ENCODE data around the gene RAB40A. TPM values are rescaled to one million over a fixed set of nuclear protein-coding genes. Genes with fewer than 3 reads are reported as not detected.

The RAB40A gene
- total RNA-seq, 1 experiment from 2014 or later: not detected

- no peaks in the 10 kb centered on the region for H3K36me3 Mint-ChIP-seq (ENCODE audit: insufficient read depth in 1 of 3, low read depth in 3 of 3)
- H3K4ac ChIP-seq (ENCODE audit: low read depth, low read length): no peak overlapping the region
- no peaks in the 10 kb centered on the region for H3K79me2 ChIP-seq (ENCODE audit: insufficient read depth, low read length)
- H3K27me3 ChIP-seq (ENCODE audit: insufficient read depth, low read length): peaks cover 2% of the 10 kb centered on the region; the same call in 1 of the 2 replicates
- no CpG with 5 or more reads among the region's 3 CpGs for WGBS (ENCODE audit: extremely low coverage, insufficient read length, low lambda C conversion rate)
- H4K20me1 ChIP-seq (ENCODE audit: control insufficient read depth, insufficient read depth, insufficient read length): no peaks in the 10 kb centered on the region
- H3K4me1 ChIP-seq (ENCODE audit: insufficient read depth, low read length): no peaks in the 10 kb centered on the region
- no peak overlapping the region for H2BK120ac ChIP-seq (ENCODE audit: low read depth, low read length, poor library complexity, severe bottlenecking)
- no peak overlapping the region for H4K91ac ChIP-seq (ENCODE audit: insufficient read length, low read depth, low read length)
- no peak for DNase-seq
- H4K5ac ChIP-seq (ENCODE audit: insufficient read length, low read depth, low read length): no peak overlapping the region
- H3K9ac ChIP-seq (ENCODE audit: extremely low read depth, insufficient read length, low read length): no peak overlapping the region
- no peaks in the 10 kb centered on the region; the same call in 1 of the 2 replicates for H3K27me3 Mint-ChIP-seq (ENCODE audit: low read depth)
- H3K27ac Mint-ChIP-seq: no peak overlapping the region
- H3K4me2 ChIP-seq (ENCODE audit: insufficient read depth, insufficient read length, low read length): no peak overlapping the region
- no peak overlapping the region for H2AK5ac ChIP-seq (ENCODE audit: insufficient read length, low read length)
- no peak for TF ChIP-seq CTCF (conservative IDR thresholded peaks at IDR 0.05)
- H2BK12ac ChIP-seq (ENCODE audit: insufficient read length, low read depth, low read length): no peak overlapping the region
- H3K56ac ChIP-seq (ENCODE audit: insufficient read length, low read depth, low read length): no peak overlapping the region
- H3K4me1 Mint-ChIP-seq: peaks cover 0 to 6% of the 10 kb centered on the region in 2 experiments; a peak in 2 of 4 replicates
- H3K23ac ChIP-seq (ENCODE audit: insufficient read length, low read depth, low read length): no peak overlapping the region
- H2BK20ac ChIP-seq (ENCODE audit: low read depth, low read length, poor library complexity, severe bottlenecking): no peak overlapping the region
- H3K14ac ChIP-seq (ENCODE audit: insufficient read depth, low read length): no peak overlapping the region
- H3K4me3 Mint-ChIP-seq: no peak overlapping the region
- H3K18ac ChIP-seq (ENCODE audit: insufficient read length, low read depth, low read length): no peak overlapping the region
- H2BK5ac ChIP-seq (ENCODE audit: insufficient read length, low read length): no peak overlapping the region
- H3K79me1 ChIP-seq (ENCODE audit: insufficient read depth, low read depth, low read length, poor library complexity, severe bottlenecking): no peaks in the 10 kb centered on the region
- H3T11ph ChIP-seq (ENCODE audit: low read length): no peak overlapping the region
- peaks cover 4% of the 10 kb centered on the region for H3K23me2 ChIP-seq (ENCODE audit: insufficient read length, low read depth, low read length, poor library complexity, severe bottlenecking)
- H3K27ac ChIP-seq (ENCODE audit: insufficient read length, low read depth, low read length): no peak overlapping the region
- H2BK15ac ChIP-seq (ENCODE audit: low read depth, low read length): no peak overlapping the region
- H3K9me3 ChIP-seq (ENCODE audit: control insufficient read depth, low read depth, low read length): no peaks in the 10 kb centered on the region
- H4K8ac ChIP-seq (replicated peaks; ENCODE audit: insufficient read length, low read depth, low read length): no peak overlapping the region
- peaks cover 0 to 30% of the 10 kb centered on the region in 2 experiments; a peak in 2 of 5 replicates for H3K9me3 Mint-ChIP-seq
- no peak overlapping the region for H2AFZ ChIP-seq (ENCODE audit: low read length)
Measured at GRCh38 chrX:103529550-103529949, 10.3 kb upstream of the RAB40A start.
